Loucy (cell line): Measurements from ENCODE around the gene KLHL21.
A peak's percentile ranks its signal among the peaks of the same experiment; 100 is the strongest.

Source experiments
- H2AFZ ChIP-seq: fragments of 200-600 bp; sonication (generic); 2 replicates; pipeline ENCODE4 v1.6.0; 2016; ENCODE audit warnings: antibody characterized with exemption, mild to moderate bottlenecking, low read length, moderate library complexity
- H3F3A ChIP-seq: fragments of 200-600 bp; 2 replicates; pipeline ENCODE4 v1.6.0; 2016; ENCODE audit warnings: antibody characterized with exemption, low read depth, mild to moderate bottlenecking
- H3K27me3 ChIP-seq: fragments of 200-600 bp; sonication (generic); 2 replicates; pipeline ENCODE4 v1.6.1; 2014; ENCODE audit warnings: low read length, mild to moderate bottlenecking; ENCODE audit not compliant: insufficient read depth, poor library complexity, severe bottlenecking
- H3K36me3 ChIP-seq: fragments of 200-600 bp; sonication (generic); 2 replicates; pipeline ENCODE4 v1.6.1; 2016; ENCODE audit warnings: low read length; ENCODE audit not compliant: insufficient read depth
- H3K4me1 ChIP-seq: fragments of 200-600 bp; sonication (generic); 2 replicates; pipeline ENCODE4 v1.5.1; 2014; ENCODE audit warnings: low read length, mild to moderate bottlenecking; ENCODE audit not compliant: insufficient read depth, poor library complexity, severe bottlenecking
- H3K4me2 ChIP-seq: fragments of 200-600 bp; sonication (generic); 2 replicates; pipeline ENCODE4 v1.6.0; 2014; ENCODE audit warnings: antibody characterized with exemption, low read length, low read depth, mild to moderate bottlenecking; ENCODE audit not compliant: poor library complexity, severe bottlenecking
- H3K4me3 ChIP-seq: fragments of 200-600 bp; sonication (generic); 2 replicates; pipeline ENCODE4 v1.5.1; 2014; ENCODE audit warnings: low read length, mild to moderate bottlenecking, mixed read lengths; ENCODE audit not compliant: poor library complexity, severe bottlenecking
- H3K79me2 ChIP-seq: fragments of 200-600 bp; sonication (generic); 2 replicates; pipeline ENCODE4 v1.6.1; 2014; ENCODE audit warnings: low read length; ENCODE audit not compliant: insufficient read depth
- H3K9ac ChIP-seq: fragments of 200-600 bp; sonication (generic); 2 replicates; pipeline ENCODE4 v1.6.0; 2014; ENCODE audit warnings: mild to moderate bottlenecking, low read depth, low read length, moderate library complexity; ENCODE audit not compliant: poor library complexity, severe bottlenecking
- H3K9me2 ChIP-seq: fragments of 200-600 bp; sonication (generic); replicated peaks from 2 replicates; pipeline ENCODE4 v1.6.1; 2016; ENCODE audit warnings: low read depth, low read length, mixed read lengths
- H3K9me3 ChIP-seq: fragments of 200-600 bp; sonication (generic); 2 replicates; pipeline ENCODE4 v1.6.1; 2014; ENCODE audit warnings: mild to moderate bottlenecking, antibody characterized with exemption, low read length, low read depth; ENCODE audit not compliant: insufficient read depth
- H4K20me1 ChIP-seq: fragments of 200-600 bp; sonication (generic); 2 replicates; pipeline ENCODE4 v1.6.0; 2014; ENCODE audit warnings: antibody characterized with exemption, low read length, mild to moderate bottlenecking; ENCODE audit not compliant: insufficient read depth, poor library complexity, severe bottlenecking
- EZH2phosphoT487 ChIP-seq: fragments of 200-600 bp; IDR thresholded peaks from 2 replicates; pipeline ENCODE4 v1.6.1; 2018; ENCODE audit warnings: antibody characterized with exemption, mild to moderate bottlenecking, moderate library complexity, borderline replicate concordance
- TF ChIP-seq, protein P1 (sequence below): fragments of 200-600 bp; sonication (generic); conservative IDR thresholded peaks from 2 replicates; pipeline ENCODE4 v1.5.1; 2014; ENCODE audit warnings: mild to moderate bottlenecking, antibody characterized with exemption, low read length

The KLHL21 gene

DNA sequence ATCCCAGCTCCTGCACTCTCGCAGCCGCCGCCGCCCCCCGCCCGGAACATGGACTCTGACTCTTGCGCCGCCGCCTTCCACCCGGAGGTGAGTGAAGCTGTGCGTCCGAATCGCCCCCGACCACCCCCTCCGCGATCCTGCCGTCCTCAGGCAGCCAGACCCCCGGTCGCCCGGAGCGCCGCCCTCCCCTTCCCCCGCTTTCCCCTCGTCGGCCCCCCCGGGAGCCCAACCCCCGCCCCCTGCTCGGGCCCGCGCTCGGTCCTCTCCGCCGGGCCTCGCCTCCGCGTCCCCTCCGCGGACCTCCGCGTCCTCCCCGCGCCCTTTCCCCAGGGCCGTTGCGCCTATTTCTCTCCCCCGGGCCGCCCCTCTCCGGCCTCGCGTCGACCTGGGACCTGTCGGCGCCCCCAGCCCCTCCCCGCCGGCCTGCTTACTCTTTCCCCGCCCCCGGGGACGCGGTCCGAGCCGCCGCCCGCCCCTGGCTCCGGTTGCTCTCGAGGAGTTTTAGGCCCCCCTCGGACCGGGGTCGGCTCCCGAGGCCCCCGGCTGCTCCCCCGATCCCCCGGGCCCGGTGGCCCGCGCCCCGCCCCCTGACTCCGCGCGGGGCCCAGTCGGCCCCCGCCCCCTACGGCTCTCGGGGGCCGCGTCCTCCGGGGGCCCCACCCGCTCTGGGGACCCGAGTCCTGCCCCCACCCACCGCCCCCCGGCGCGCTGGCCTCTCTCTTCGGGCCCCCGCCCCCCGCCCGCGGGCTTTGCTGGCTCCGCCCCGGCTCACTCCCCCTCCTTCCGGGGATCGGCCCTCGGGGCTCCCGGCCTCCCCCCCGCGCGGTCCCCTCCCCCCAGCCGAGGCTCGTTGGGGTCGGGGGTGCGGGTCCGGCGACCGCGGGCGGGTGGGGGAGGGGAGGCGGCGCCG, 11.6 kb upstream of the KLHL21 start:
- Histone ChIP-seq H3K9ac (peak overlapping the region; percentile 92), H3K79me2 (peaks cover 57% of the 10 kb centered on the region), H3K4me1 (peaks cover 12% of the 10 kb centered on the region), H3K36me3 (peaks cover 9% of the 10 kb centered on the region; the same call in 1 of the 2 replicates), H3K9me2 (no peaks in the 10 kb centered on the region), H3K4me2 (peak overlapping the region; percentile 67), H3K27me3 (peaks cover 4% of the 10 kb centered on the region), H3K9me3 (no peaks in the 10 kb centered on the region), H2AFZ (peak overlapping the region; percentile 83), H3K4me3 (peak overlapping the region; percentile 93), H4K20me1 (peaks cover 30% of the 10 kb centered on the region), H3F3A (no peaks in the 10 kb centered on the region)
- TF ChIP-seq EZH2phosphoT487, result no peak
- TF ChIP-seq, protein P1, sequence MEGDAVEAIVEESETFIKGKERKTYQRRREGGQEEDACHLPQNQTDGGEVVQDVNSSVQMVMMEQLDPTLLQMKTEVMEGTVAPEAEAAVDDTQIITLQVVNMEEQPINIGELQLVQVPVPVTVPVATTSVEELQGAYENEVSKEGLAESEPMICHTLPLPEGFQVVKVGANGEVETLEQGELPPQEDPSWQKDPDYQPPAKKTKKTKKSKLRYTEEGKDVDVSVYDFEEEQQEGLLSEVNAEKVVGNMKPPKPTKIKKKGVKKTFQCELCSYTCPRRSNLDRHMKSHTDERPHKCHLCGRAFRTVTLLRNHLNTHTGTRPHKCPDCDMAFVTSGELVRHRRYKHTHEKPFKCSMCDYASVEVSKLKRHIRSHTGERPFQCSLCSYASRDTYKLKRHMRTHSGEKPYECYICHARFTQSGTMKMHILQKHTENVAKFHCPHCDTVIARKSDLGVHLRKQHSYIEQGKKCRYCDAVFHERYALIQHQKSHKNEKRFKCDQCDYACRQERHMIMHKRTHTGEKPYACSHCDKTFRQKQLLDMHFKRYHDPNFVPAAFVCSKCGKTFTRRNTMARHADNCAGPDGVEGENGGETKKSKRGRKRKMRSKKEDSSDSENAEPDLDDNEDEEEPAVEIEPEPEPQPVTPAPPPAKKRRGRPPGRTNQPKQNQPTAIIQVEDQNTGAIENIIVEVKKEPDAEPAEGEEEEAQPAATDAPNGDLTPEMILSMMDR, result no peak

- Histone ChIP-seq H3F3A (no peaks in the 10 kb centered on the region), H3K4me3 (peak within 1 kb of the TSS; percentile 93), H2AFZ (peak within 1 kb of the TSS; percentile 97), H4K20me1 (peaks cover 30% of the 10 kb centered on the region), H3K9ac (peak within 1 kb of the TSS; percentile 92), H3K4me1 (peaks cover 12% of the 10 kb centered on the region), H3K36me3 (peaks cover 4% of the 10 kb centered on the region; the same call in 1 of the 2 replicates), H3K27me3 (peaks cover 4% of the 10 kb centered on the region), H3K9me2 (no peaks in the 10 kb centered on the region), H3K4me2 (peak within 1 kb of the TSS; percentile 100), H3K79me2 (peaks cover 49% of the 10 kb centered on the region), H3K9me3 (no peaks in the 10 kb centered on the region)
- TF ChIP-seq, protein P1, result no peak
- no peak for TF ChIP-seq EZH2phosphoT487
Measured at GRCh38 chr1:6613361-6614018, 10.8 kb upstream of the KLHL21 start, which contains the start of gene PHF13. TSS of gene PHF13 (plus strand) at chr1:6613731. CDS start at chr1:6614067, 336 bp downstream.

GRCh38 chr1:6612641-6613360, 10.1 kb upstream of the KLHL21 start:
- TF ChIP-seq EZH2phosphoT487, result no peak
- TF ChIP-seq, protein P1, result no peak
- Histone ChIP-seq H3K27me3 (peaks cover 4% of the 10 kb centered on the region), H3K9ac (peak overlapping the region; percentile 80), H3K36me3 (peaks cover 4% of the 10 kb centered on the region; the same call in 1 of the 2 replicates), H4K20me1 (peaks cover 27% of the 10 kb centered on the region), H3K79me2 (peaks cover 42% of the 10 kb centered on the region), H3K9me2 (no peaks in the 10 kb centered on the region), H2AFZ (peak overlapping the region; percentile 97), H3K9me3 (no peaks in the 10 kb centered on the region), H3K4me2 (peak overlapping the region; percentile 100), H3K4me1 (peaks cover 12% of the 10 kb centered on the region), H3K4me3 (peak overlapping the region; percentile 93), H3F3A (no peaks in the 10 kb centered on the region)
